Endothelial cell of umbilical vein (primary cell): ENCODE measurements around the gene PTPN6. TPM values are rescaled to one million over a fixed set of nuclear protein-coding genes. Genes with fewer than 3 reads are reported as not detected.

Experiments
- BruUV-seq: library from RNA; stranded (reverse); fragments of 400-500 nt; replicated peaks from 2 replicates; lab custom pipeline; 2021; lab: Mats Ljungman, UMichigan
- CTCF ChIA-PET: fragments of 300-600, 350-600 bp; sonication (Branson Sonifier 250); formaldehyde crosslinking; loops from one replicate; lab custom pipeline; 2021; ENCODE audit warnings: antibody characterized with exemption, inconsistent platforms; lab: Charles Lee
- POLR2A ChIA-PET: fragments of 300-600, 350-600 bp; sonication (Branson Sonifier 250); formaldehyde crosslinking; loops from one replicate; lab custom pipeline; 2021; ENCODE audit warnings: antibody characterized with exemption, inconsistent platforms; lab: Charles Lee
- DNase-seq: peaks from one replicate; pipeline ENCODE4 v3.0.0-alpha.2; 2011; ENCODE audit warnings: low read depth, low spot score
- FAIRE-seq: peaks from 2 replicates; lab custom pipeline; 2011; peaks lifted over from hg19 to GRCh38; lab: Jason Lieb, UNC
- H2AFZ ChIP-seq: 2 replicates; pipeline ENCODE4 v1.6.0; 2012; ENCODE audit warnings: low read depth, low read length, control low read depth, inconsistent platforms
- H3K27ac ChIP-seq: 2 replicates; pipeline ENCODE4 v1.5.1; 2011; ENCODE audit warnings: low read depth, mild to moderate bottlenecking, control low read depth, low read length, moderate library complexity; ENCODE audit not compliant: insufficient read depth
- H3K27me3 ChIP-seq, 2 experiments: 2 replicates each; pipeline versions ENCODE4 v1.6.0 to v1.6.1; 2011; ENCODE audit warnings: low read length in 2 of 2, mixed read lengths in 1 of 2; ENCODE audit not compliant: control insufficient read depth in 2 of 2, insufficient read depth in 2 of 2
- H3K36me3 ChIP-seq, 2 experiments: 2 replicates in 1 of 2; 3 replicates in 1 of 2; pipeline ENCODE4 v1.5.1; 2011; ENCODE audit warnings: low read length in 2 of 2, mild to moderate bottlenecking in 1 of 2, moderate library complexity in 1 of 2; ENCODE audit not compliant: control insufficient read depth in 2 of 2, insufficient read depth in 2 of 2; ENCODE audit errors: extremely low read depth in 1 of 2
- H3K4me1 ChIP-seq: 3 replicates; pipeline ENCODE4 v1.5.1; 2011; ENCODE audit warnings: mild to moderate bottlenecking, low read length; ENCODE audit not compliant: control insufficient read depth, insufficient read depth; ENCODE audit errors: extremely low read depth
- H3K4me2 ChIP-seq: 2 replicates; pipeline ENCODE4 v1.6.1; 2011; ENCODE audit warnings: low read length, control low read depth, mixed read lengths; ENCODE audit not compliant: insufficient read depth
- H3K4me3 ChIP-seq, 3 experiments: fragments of 200-600 bp in 1 of 3; sonication (generic), shearing (Covaris generic) in 1 of 3; replicated peaks in 1 of 3; 2 replicates each; pipeline ENCODE4 v1.5.1; 2011 to 2016; ENCODE audit warnings: control low read depth in 3 of 3, low read length in 3 of 3, mild to moderate bottlenecking in 2 of 3, inconsistent platforms in 1 of 3, low read depth in 1 of 3, moderate library complexity in 1 of 3; ENCODE audit not compliant: insufficient read depth in 1 of 3
- H3K79me2 ChIP-seq: 2 replicates; pipeline ENCODE4 v1.6.0; 2012; ENCODE audit warnings: low read length, inconsistent platforms; ENCODE audit not compliant: control insufficient read depth, insufficient read depth
- H3K9ac ChIP-seq: replicated peaks from 2 replicates; pipeline ENCODE3; 2011; ENCODE audit warnings: low read length, control low read depth; ENCODE audit not compliant: insufficient read depth; ENCODE audit errors: extremely low read depth
- H3K9me1 ChIP-seq: replicated peaks from 3 replicates; pipeline ENCODE4 v1.6.0; 2011; ENCODE audit warnings: mild to moderate bottlenecking, low read length; ENCODE audit not compliant: control insufficient read depth, insufficient read depth; ENCODE audit errors: extremely low read depth
- H3K9me3 ChIP-seq: replicated peaks from 2 replicates; pipeline ENCODE4 v1.5.1; 2012; ENCODE audit warnings: low read length, inconsistent platforms; ENCODE audit not compliant: control insufficient read depth, insufficient read depth
- H4K20me1 ChIP-seq: replicated peaks from 2 replicates; pipeline ENCODE3; 2011; ENCODE audit warnings: mild to moderate bottlenecking, low read length; ENCODE audit not compliant: control insufficient read depth, insufficient read depth; ENCODE audit errors: extremely low read depth
- EZH2 ChIP-seq: IDR thresholded peaks from 2 replicates; pipeline ENCODE4 v1.6.1; 2012; ENCODE audit warnings: borderline replicate concordance, low read depth, mild to moderate bottlenecking, moderate library complexity, low read length, inconsistent platforms; ENCODE audit not compliant: severe bottlenecking
- FOS ChIP-seq: IDR thresholded peaks from 2 replicates; pipeline ENCODE4 v1.6.1; 2011; ENCODE audit warnings: mild to moderate bottlenecking, low read length, moderate library complexity, borderline replicate concordance; ENCODE audit not compliant: insufficient read depth
- GATA2 ChIP-seq: IDR thresholded peaks from 2 replicates; pipeline ENCODE4 v1.7.0; 2011; ENCODE audit warnings: low read depth, mild to moderate bottlenecking, moderate library complexity, mixed read lengths, low read length; ENCODE audit not compliant: insufficient read length, insufficient read depth
- JUN ChIP-seq: IDR thresholded peaks from 2 replicates; pipeline ENCODE4 v1.6.1; 2011; ENCODE audit warnings: borderline replicate concordance, low read depth; ENCODE audit not compliant: insufficient read length, insufficient read depth
- MYC ChIP-seq: IDR thresholded peaks from one replicate; pipeline ENCODE4 v1.6.1; 2011; ENCODE audit warnings: mild to moderate bottlenecking, low read depth, low read length
- POLR2A ChIP-seq: IDR thresholded peaks from 2 replicates; pipeline ENCODE4 v1.6.1; 2012; ENCODE audit warnings: low read depth, mild to moderate bottlenecking, control low read depth, low read length
- POLR2AphosphoS5 ChIP-seq: IDR thresholded peaks from 2 replicates; pipeline ENCODE4 v1.6.1; 2012; ENCODE audit warnings: low read depth, mild to moderate bottlenecking, control low read depth, low read length, moderate library complexity; ENCODE audit not compliant: insufficient read depth
- dilution Hi-C: fragments of 300-500 bp; cut with MboI; formaldehyde crosslinking; loops from one replicate; pipeline ENCODE4 v1.15.0; 2019; ENCODE audit warnings: low sequenced_read_pairs; ENCODE audit not compliant: extremely low pct_ligation_motif_present
- intact Hi-C: fragments of 100-400 bp; cut with micrococcal nuclease; formaldehyde crosslinking; loops from one replicate; pipeline ENCODE4 v1.10.0; 2022
- polyA plus RNA-seq, 4 experiments: library from polyadenylated mRNA; depleted of rRNA in 3 of 4; stranded (reverse) in 3 of 4; unstranded in 1 of 4; fragments of >200 nt; gene quantifications; 2 replicates each; pipeline versions ENCODE4 v1.2.1 to v1.2.3, GENCODE V29; 2011 to 2012; ENCODE audit warnings: missing spikeins in 1 of 4
- total RNA-seq: library from RNA; stranded (reverse); gene quantifications from 2 replicates; pipeline ENCODE4 v1.2.3, GENCODE V29; 2021
- TF ChIP-seq, protein P1 (sequence below): IDR thresholded peaks from 2 replicates; pipeline ENCODE4 v1.6.1; 2011; ENCODE audit not compliant: insufficient read depth, insufficient read length
- TF ChIP-seq, protein P2 (sequence below), 2 donors: IDR thresholded peaks; 1 replicate in 1 of 2; 2 replicates in 1 of 2; pipeline ENCODE4 v1.5.1; 2011; ENCODE audit warnings: low read length in 2 of 2, mild to moderate bottlenecking in 2 of 2, moderate library complexity in 2 of 2, control low read depth in 1 of 2, inconsistent platforms in 1 of 2, low read depth in 1 of 2; ENCODE audit not compliant: insufficient read depth in 1 of 2; ENCODE audit errors: extremely low read depth in 1 of 2

The PTPN6 gene
- total and polyA plus RNA-seq, 2 donors (not counting 3 experiments of a cell fraction or from before 2014, with no cell fraction given), result 0.25 to 1.6 TPM

DNA sequence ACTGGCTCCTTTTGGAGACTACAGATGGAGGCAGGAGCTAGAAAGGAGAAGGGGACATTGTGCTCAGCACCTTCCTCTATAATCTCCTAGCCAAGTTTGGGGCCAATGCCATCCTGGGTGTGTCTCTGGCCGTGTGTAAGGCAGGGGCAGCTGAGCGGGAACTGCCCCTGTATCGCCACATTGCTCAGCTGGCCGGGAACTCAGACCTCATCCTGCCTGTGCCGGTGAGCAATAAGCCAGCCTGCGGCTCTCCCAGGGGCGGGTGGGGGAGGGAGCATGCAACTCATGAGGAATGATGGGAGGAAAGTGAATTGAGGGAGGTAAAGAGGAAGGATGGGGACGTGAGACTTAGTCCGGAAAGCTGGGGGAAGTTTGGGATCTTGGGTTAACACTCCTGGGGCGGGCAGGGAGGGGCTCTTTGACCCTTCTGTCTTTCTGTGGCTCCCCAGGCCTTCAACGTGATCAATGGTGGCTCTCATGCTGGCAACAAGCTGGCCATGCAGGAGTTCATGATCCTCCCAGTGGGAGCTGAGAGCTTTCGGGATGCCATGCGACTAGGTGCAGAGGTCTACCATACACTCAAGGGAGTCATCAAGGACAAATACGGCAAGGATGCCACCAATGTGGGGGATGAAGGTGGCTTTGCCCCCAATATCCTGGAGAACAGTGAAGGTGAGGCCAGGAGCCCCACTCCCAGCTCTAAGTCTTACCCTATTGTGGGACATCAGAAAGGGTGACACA, 33.5 kb upstream of the PTPN6 start:
- intact Hi-C loops, result no loop called here
- H4K20me1 ChIP-seq, result no peaks in the 10 kb centered on the region
- H3K79me2 ChIP-seq, result no peaks in the 10 kb centered on the region
- dilution Hi-C loops, result no loop called here
- no peaks in the 10 kb centered on the region for H3K36me3 ChIP-seq
- H3K9me1 ChIP-seq, result no peaks in the 10 kb centered on the region
- no peak overlapping the region for H3K4me2 ChIP-seq
- H3K27me3 ChIP-seq, result no peaks in the 10 kb centered on the region
- no peaks in the 10 kb centered on the region for H3K9me3 ChIP-seq
- H3K27ac ChIP-seq, result no peak overlapping the region
- H2AFZ ChIP-seq, result no peak overlapping the region
- no peak for DNase-seq
- peaks cover 11% of the 10 kb centered on the region for H3K4me1 ChIP-seq
- CTCF ChIA-PET, result interaction anchor here (0.7 to 3.5 kb wide), 3 partner anchors 27 to 48 kb away, joined by 3 to 12 read pairs (median 3); partner anchors contain the start of gene SPSB2
- no peak overlapping the region for H3K4me3 ChIP-seq
- BruUV-seq, result no TSS peak
- POLR2A ChIA-PET, result no interaction called here
- FAIRE-seq, result no peak
- TF ChIP-seq JUN, result no peak
- no peak for TF ChIP-seq EZH2
- no peak for TF ChIP-seq POLR2AphosphoS5
- no peak for TF ChIP-seq POLR2A
- TF ChIP-seq MYC, result no peak
- TF ChIP-seq, protein P1, sequence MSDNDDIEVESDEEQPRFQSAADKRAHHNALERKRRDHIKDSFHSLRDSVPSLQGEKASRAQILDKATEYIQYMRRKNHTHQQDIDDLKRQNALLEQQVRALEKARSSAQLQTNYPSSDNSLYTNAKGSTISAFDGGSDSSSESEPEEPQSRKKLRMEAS, result no peak
- TF ChIP-seq, protein P2, sequence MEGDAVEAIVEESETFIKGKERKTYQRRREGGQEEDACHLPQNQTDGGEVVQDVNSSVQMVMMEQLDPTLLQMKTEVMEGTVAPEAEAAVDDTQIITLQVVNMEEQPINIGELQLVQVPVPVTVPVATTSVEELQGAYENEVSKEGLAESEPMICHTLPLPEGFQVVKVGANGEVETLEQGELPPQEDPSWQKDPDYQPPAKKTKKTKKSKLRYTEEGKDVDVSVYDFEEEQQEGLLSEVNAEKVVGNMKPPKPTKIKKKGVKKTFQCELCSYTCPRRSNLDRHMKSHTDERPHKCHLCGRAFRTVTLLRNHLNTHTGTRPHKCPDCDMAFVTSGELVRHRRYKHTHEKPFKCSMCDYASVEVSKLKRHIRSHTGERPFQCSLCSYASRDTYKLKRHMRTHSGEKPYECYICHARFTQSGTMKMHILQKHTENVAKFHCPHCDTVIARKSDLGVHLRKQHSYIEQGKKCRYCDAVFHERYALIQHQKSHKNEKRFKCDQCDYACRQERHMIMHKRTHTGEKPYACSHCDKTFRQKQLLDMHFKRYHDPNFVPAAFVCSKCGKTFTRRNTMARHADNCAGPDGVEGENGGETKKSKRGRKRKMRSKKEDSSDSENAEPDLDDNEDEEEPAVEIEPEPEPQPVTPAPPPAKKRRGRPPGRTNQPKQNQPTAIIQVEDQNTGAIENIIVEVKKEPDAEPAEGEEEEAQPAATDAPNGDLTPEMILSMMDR (IDR thresholded peaks at IDR 0.05; ENCODE audit: extremely low read depth in 1 of 2, insufficient read depth in 1 of 2, low read depth in 1 of 2, low read length in 2 of 2), result no peak
- TF ChIP-seq FOS, result no peak
- TF ChIP-seq GATA2, result no peak
- no peak overlapping the region for H3K9ac ChIP-seq
